ENCODE measurements around the gene ADGRD2. TPM values are rescaled to one million over a fixed set of nuclear protein-coding genes. Genes with fewer than 3 reads are reported as not detected.
"Not testable (repeated sequence)": the region's sequence is repeated elsewhere in the genome, so short reads cannot be mapped to it uniquely, and the experiment has no call there.

The ADGRD2 gene
- not detected for polyA plus RNA-seq (2013, experiment 1 of 2; ENCODE audit: insufficient read length)
- polyA plus RNA-seq (2013, experiment 2 of 2; ENCODE audit: insufficient read length) = not detected

- DNase-seq = peak; percentile 24
These were observed at the start of gene ADGRD2 for GRCh38 chr9:124450241-124450924. TSS of gene ADGRD2 (plus strand) at chr9:124450451. CDS start at chr9:124451667, 1,216 bp downstream.

- no peak for DNase-seq
These were observed 47.0 kb upstream of the ADGRD2 start for GRCh38 chr9:124403246-124403645.

GRCh38 chr9:124409410-124409809 lies 40.8 kb upstream of the ADGRD2 start:
- no peak for DNase-seq

- no peak for DNase-seq
These were observed 39.8 kb upstream of the ADGRD2 start for GRCh38 chr9:124410321-124410913.

GRCh38 chr9:124411514-124412227 lies 38.6 kb upstream of the ADGRD2 start:
- DNase-seq = peak; percentile 49

- no peak for DNase-seq
These were observed 38.0 kb upstream of the ADGRD2 start for GRCh38 chr9:124412228-124412575.

GRCh38 chr9:124414612-124415011 lies 35.6 kb upstream of the ADGRD2 start:
- no peak for DNase-seq

GRCh38 chr9:124415102-124415851 lies 35.0 kb upstream of the ADGRD2 start, which contains the start of gene PSMB7:
TSS of gene PSMB7 (minus strand) at chr9:124415442. CDS start at chr9:124415425, 17 bp downstream.
- DNase-seq = peak; percentile 94

- DNase-seq = no peak
These were observed 34.3 kb upstream of the ADGRD2 start for GRCh38 chr9:124415852-124416484.

DNA sequence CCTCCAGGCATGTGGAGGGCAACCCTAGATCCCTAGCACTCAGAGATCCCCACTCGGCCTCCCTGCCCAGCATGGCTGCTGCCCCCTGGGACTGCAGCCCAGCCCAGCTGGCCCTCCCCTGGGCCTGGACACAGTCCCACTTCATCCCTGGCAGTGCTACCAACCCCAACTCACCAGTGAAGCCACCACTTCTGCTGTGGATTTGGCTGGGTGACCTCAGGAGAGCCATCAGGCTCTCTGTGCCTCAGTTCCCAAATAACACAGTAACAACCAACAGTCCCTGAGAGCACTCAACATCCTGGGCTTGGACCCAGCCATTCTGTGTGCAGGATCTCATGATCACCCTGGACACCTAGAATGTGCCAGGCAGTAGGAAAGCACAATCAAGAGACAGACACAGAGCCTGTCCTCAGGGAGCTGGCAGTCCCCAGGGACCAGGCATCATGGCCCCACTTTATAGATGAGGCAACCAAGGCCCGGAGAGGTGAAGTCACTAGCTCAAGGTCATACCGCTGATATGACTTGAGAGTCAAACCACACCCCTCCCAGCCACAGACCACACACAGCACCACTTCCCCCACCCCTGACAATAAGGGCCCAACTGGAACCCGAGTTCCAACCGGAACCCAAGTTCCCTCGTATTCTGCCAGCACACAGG lies 30.3 kb upstream of the ADGRD2 start:
- no peak for DNase-seq

GRCh38 chr9:124420991-124421543 lies 29.2 kb upstream of the ADGRD2 start:
- DNase-seq = no peak

GRCh38 chr9:124423155-124423554 lies 27.1 kb upstream of the ADGRD2 start:
- DNase-seq = no peak

DNA sequence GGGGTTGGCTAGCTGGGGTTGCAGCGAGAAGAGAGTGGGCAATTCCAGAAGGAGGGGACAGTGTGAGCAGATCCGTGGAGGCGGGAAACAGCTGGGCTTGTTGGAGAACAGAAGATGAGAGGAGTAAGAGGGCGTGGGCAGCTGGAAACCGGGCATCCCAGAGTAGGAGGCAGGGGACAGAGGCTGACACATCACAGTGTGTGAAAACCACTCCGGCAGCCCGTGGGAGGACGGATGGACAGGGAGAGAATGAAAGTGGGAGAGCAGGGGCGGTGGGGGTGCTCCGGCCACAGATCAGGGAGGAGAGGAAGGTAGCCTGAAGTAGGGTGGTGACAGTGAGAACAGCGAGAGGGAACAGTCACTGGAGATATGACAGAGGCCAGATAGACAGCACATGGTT lies 26.7 kb upstream of the ADGRD2 start:
- DNase-seq = no peak

- DNase-seq = not testable (repeated sequence)
These were observed 24.5 kb upstream of the ADGRD2 start for GRCh38 chr9:124425733-124426132.

- no peak for DNase-seq
These were observed 23.9 kb upstream of the ADGRD2 start for GRCh38 chr9:124426361-124426760.

- no peak for DNase-seq
These were observed 23.0 kb upstream of the ADGRD2 start for GRCh38 chr9:124427281-124427680.

- DNase-seq = no peak
These were observed 21.3 kb upstream of the ADGRD2 start for GRCh38 chr9:124428751-124429529.

- no peak for DNase-seq
These were observed 20.8 kb upstream of the ADGRD2 start for GRCh38 chr9:124429530-124429867.

DNA sequence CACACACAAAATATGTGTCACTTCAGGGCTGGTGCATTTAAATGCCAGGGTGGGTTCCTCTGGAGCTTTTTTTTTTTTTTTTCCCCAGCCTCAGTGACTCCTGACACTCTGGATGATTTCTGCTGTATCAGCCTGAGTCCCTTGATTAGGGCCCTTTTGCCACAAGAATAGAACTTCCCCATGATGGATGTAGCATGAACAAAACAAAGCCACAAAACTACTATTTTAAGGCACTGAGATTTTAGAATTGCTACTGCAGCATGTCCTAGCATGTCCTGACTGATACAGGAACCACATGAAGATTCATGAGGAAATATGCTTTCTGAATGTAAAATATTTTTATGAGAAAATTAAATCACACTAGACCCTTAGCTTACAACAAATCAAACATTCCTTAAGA lies 13.9 kb upstream of the ADGRD2 start:
- no peak for DNase-seq

DNA sequence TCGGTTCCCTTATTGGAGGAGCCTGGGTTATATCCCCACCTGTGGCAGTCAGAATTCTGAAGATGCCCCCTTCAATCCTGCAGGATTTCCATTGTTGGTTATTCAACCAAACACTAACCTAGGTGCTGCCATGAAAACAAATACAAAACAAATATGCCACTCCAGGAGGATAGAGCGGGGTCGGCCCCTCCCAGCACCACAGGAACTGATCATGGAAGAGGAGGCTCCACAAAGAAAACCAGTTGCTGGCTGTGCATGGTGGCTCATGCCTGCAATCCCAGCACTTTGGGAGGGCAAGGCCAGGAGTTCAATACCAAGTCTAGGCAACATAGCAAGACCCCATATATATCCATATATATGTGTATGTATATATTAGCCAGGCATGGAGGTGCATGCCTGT lies 13.2 kb upstream of the ADGRD2 start:
- DNase-seq = no peak

- no peak for DNase-seq
These were observed 12.2 kb upstream of the ADGRD2 start for GRCh38 chr9:124438091-124438490.

Measured in fibroblast of skin of abdomen (primary cell).